Measurements from ENCODE around the gene NRXN3. TPM values are rescaled to one million over a fixed set of nuclear protein-coding genes. Genes with fewer than 3 reads are reported as not detected.

Gene NRXN3
- total RNA-seq, 1 experiment from 2014 or later = not detected

DNA sequence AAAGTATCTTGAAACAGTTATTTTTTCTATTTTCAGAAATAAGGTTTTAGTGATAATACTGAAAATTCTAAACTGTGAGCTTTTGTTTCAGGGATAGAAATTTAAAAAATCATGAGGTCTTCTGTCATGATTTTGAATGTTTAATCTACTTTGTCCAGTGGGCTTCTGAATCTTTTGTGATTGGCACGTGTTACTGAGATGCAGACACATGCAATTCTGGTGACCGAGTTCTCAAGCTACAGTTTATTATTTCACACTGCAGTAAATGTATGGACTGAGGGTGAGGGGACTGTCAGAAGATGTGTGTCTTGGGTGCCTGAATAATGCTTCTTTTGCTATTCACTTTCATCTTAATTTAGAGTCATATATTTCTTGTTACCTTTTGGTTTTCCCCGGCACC lies 1262.5 kb downstream of the NRXN3 start:
- no peaks in the 10 kb centered on the region for H3K36me3 ChIP-seq (ENCODE audit: low read depth)
- no peak for DNase-seq
- no peaks in the 10 kb centered on the region for H3K4me1 ChIP-seq (replicated peaks; ENCODE audit: insufficient read depth)
- H4K20me1 ChIP-seq (ENCODE audit: insufficient read depth) = no peaks in the 10 kb centered on the region
- BruUV-seq (replicated peaks) = no TSS peak
- intact Hi-C loops (cut with micrococcal nuclease; ENCODE audit: unreplicated experiment) = no loop called here
- H3K4me3 ChIP-seq = no peak overlapping the region
- no peak overlapping the region for H3K27ac ChIP-seq
- H3K79me2 ChIP-seq (ENCODE audit: low read depth) = no peaks in the 10 kb centered on the region
- H3K27me3 ChIP-seq (ENCODE audit: insufficient read depth, low read depth) = no peaks in the 10 kb centered on the region
- no peaks in the 10 kb centered on the region for H3K9me3 ChIP-seq (ENCODE audit: insufficient read depth, low read depth)
- no peak overlapping the region for H2AFZ ChIP-seq
- no peaks in the 10 kb centered on the region for H3K9me2 ChIP-seq (ENCODE audit: insufficient read depth)
- ChIA-PET POLR2A (ENCODE audit: unreplicated experiment) (no interaction called here), CTCF (no interaction called here)
- no peak overlapping the region for H3K4me2 ChIP-seq
- no peak for TF ChIP-seq EZH2 (IDR thresholded peaks at IDR 0.05; ENCODE audit: low read depth)
- TF ChIP-seq, protein P1, sequence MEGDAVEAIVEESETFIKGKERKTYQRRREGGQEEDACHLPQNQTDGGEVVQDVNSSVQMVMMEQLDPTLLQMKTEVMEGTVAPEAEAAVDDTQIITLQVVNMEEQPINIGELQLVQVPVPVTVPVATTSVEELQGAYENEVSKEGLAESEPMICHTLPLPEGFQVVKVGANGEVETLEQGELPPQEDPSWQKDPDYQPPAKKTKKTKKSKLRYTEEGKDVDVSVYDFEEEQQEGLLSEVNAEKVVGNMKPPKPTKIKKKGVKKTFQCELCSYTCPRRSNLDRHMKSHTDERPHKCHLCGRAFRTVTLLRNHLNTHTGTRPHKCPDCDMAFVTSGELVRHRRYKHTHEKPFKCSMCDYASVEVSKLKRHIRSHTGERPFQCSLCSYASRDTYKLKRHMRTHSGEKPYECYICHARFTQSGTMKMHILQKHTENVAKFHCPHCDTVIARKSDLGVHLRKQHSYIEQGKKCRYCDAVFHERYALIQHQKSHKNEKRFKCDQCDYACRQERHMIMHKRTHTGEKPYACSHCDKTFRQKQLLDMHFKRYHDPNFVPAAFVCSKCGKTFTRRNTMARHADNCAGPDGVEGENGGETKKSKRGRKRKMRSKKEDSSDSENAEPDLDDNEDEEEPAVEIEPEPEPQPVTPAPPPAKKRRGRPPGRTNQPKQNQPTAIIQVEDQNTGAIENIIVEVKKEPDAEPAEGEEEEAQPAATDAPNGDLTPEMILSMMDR (conservative IDR thresholded peaks at IDR 0.05) = no peak
- no peaks in the 10 kb centered on the region for H3F3A ChIP-seq (ENCODE audit: insufficient read depth, low read depth)

DNA sequence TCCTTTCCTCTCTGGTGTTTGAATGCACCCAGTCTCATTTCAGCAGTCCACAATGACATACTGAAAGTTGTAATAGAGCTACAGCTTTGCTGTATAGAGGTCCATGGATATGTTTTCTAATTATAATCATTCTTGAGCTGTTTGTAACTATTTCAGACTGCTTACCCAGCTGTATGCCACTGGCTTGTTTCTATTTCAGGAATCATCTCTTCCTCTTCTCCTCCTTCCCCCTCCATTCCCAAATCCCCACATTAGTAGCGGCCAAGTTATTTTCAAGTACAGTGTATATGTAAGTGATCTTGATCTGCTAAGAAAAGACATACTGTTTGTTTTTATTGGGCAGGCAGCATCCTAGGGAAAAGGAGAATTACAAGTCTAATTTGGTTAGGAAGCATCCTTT lies 1266.2 kb downstream of the NRXN3 start:
- H3K9me2 ChIP-seq (ENCODE audit: insufficient read depth) = no peaks in the 10 kb centered on the region
- ChIA-PET POLR2A (ENCODE audit: unreplicated experiment) (no interaction called here), CTCF (no interaction called here)
- H3K27me3 ChIP-seq (ENCODE audit: insufficient read depth, low read depth) = 0 out of 2 replicates have a peak, but pooled peaks cover 3% of the 10 kb centered on the region
- TF ChIP-seq EZH2 (IDR thresholded peaks at IDR 0.05; ENCODE audit: low read depth) = no peak
- TF ChIP-seq, protein P1 (conservative IDR thresholded peaks at IDR 0.05) = no peak
- no TSS peak for BruUV-seq (replicated peaks)
- no peaks in the 10 kb centered on the region for H3K4me1 ChIP-seq (replicated peaks; ENCODE audit: insufficient read depth)
- intact Hi-C loops (cut with micrococcal nuclease; ENCODE audit: unreplicated experiment) = no loop called here
- H3K79me2 ChIP-seq (ENCODE audit: low read depth) = no peaks in the 10 kb centered on the region
- no peaks in the 10 kb centered on the region for H3F3A ChIP-seq (ENCODE audit: insufficient read depth, low read depth)
- DNase-seq = no peak
- no peaks in the 10 kb centered on the region for H3K36me3 ChIP-seq (ENCODE audit: low read depth)
- H2AFZ ChIP-seq = no peak overlapping the region
- H3K4me3 ChIP-seq = no peak overlapping the region
- no peak overlapping the region for H3K27ac ChIP-seq
- H3K9me3 ChIP-seq (ENCODE audit: insufficient read depth, low read depth) = no peaks in the 10 kb centered on the region
- H4K20me1 ChIP-seq (ENCODE audit: insufficient read depth) = no peaks in the 10 kb centered on the region
- no peak overlapping the region for H3K4me2 ChIP-seq

DNA sequence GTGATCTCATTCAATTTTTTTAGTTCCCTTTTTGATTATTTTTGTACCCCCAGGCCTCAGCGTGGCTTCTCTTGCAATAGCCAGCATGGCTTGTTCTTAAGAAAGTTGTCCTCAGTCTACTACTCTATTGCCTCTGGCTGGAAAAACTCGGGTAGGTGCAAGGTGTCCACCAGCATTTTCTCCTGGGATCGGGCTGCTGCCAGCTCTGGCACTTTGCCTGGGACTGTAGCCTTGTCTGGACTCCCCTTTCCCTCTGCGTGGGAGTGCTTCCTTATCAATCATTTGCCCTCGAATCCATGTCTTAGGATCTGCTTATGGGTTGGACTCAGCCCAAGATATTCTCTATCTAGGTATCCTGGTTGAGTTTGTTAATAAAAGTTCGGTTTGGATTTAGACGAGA lies 1267.8 kb downstream of the NRXN3 start:
- Histone ChIP-seq H3K9me2 (ENCODE audit: insufficient read depth) (no peaks in the 10 kb centered on the region), H3K27ac (no peak overlapping the region), H3K36me3 (ENCODE audit: low read depth) (no peaks in the 10 kb centered on the region), H3K27me3 (ENCODE audit: insufficient read depth, low read depth) (0 out of 2 replicates have a peak, but pooled peaks cover 3% of the 10 kb centered on the region), H2AFZ (no peak overlapping the region), H3K79me2 (ENCODE audit: low read depth) (no peaks in the 10 kb centered on the region), H3F3A (ENCODE audit: insufficient read depth, low read depth) (no peaks in the 10 kb centered on the region), H4K20me1 (ENCODE audit: insufficient read depth) (no peaks in the 10 kb centered on the region), H3K4me1 (replicated peaks; ENCODE audit: insufficient read depth) (no peaks in the 10 kb centered on the region), H3K9me3 (ENCODE audit: insufficient read depth, low read depth) (no peaks in the 10 kb centered on the region), H3K4me3 (no peak overlapping the region), H3K4me2 (no peak overlapping the region)
- intact Hi-C loops (cut with micrococcal nuclease; ENCODE audit: unreplicated experiment) = no loop called here
- ChIA-PET POLR2A (ENCODE audit: unreplicated experiment) (no interaction called here), CTCF (no interaction called here)
- BruUV-seq (replicated peaks) = no TSS peak
- no peak for DNase-seq
- TF ChIP-seq, protein P1 (conservative IDR thresholded peaks at IDR 0.05) = no peak
- TF ChIP-seq EZH2 (IDR thresholded peaks at IDR 0.05; ENCODE audit: low read depth) = no peak

All from PC-9 (cell line).